ENCODE measurements around the gene C10orf62.

DNA sequence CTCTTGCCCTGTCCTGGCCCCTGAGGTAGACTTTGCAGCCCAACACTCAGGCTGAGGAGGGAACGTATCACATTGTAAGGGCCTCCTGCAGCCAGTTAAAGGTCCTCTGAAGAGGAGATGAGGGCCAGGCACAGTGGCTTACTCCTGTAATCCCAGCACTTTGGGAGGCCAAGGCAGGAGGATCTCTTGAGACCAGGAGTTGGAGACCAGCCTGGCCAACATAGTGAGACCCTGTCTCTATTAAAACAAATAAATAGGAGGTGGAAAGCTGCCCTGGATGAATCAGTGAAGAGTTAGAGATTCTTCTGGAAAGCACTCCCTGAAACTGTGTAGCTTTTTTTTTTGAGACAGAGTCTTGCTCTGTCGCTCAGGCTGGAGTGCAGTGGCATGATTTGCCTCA lies 2.3 kb upstream of the C10orf62 start:
- TF ChIP-seq, protein P1, sequence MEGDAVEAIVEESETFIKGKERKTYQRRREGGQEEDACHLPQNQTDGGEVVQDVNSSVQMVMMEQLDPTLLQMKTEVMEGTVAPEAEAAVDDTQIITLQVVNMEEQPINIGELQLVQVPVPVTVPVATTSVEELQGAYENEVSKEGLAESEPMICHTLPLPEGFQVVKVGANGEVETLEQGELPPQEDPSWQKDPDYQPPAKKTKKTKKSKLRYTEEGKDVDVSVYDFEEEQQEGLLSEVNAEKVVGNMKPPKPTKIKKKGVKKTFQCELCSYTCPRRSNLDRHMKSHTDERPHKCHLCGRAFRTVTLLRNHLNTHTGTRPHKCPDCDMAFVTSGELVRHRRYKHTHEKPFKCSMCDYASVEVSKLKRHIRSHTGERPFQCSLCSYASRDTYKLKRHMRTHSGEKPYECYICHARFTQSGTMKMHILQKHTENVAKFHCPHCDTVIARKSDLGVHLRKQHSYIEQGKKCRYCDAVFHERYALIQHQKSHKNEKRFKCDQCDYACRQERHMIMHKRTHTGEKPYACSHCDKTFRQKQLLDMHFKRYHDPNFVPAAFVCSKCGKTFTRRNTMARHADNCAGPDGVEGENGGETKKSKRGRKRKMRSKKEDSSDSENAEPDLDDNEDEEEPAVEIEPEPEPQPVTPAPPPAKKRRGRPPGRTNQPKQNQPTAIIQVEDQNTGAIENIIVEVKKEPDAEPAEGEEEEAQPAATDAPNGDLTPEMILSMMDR (IDR thresholded peaks at IDR 0.05): no peak
- TF ChIP-seq POLR2A (IDR thresholded peaks at IDR 0.05): no peak

Data from body of pancreas (tissue), 4 donors.